GM18498 (cell line): ENCODE data around the gene USP10.
"Not testable (repeated sequence)": the region's sequence is repeated elsewhere in the genome, so short reads cannot be mapped to it uniquely, and the experiment has no call there.

Experiments
- ATAC-seq: cut with Tn5 transposase; IDR thresholded peaks from one replicate; pipeline ENCODE4 v1.9.1; 2021; ENCODE audit warnings: mild to moderate bottlenecking, moderate library complexity; ENCODE audit not compliant: unreplicated experiment

Gene USP10

GRCh38 chr16:84724606-84725309 is 25.0 kb downstream of the USP10 start:
- no peak for ATAC-seq

- ATAC-seq, result no peak
Measured at GRCh38 chr16:84725481-84726078, 25.8 kb downstream of the USP10 start.

- peak; percentile 2 for ATAC-seq
Measured at GRCh38 chr16:84726079-84726668, 26.4 kb downstream of the USP10 start.

GRCh38 chr16:84726669-84727467 is 27.1 kb downstream of the USP10 start:
- peak; percentile 41 for ATAC-seq

GRCh38 chr16:84728853-84729424 is 29.1 kb downstream of the USP10 start:
- no peak for ATAC-seq

- no peak for ATAC-seq
Measured at GRCh38 chr16:84729716-84730320, 30.0 kb downstream of the USP10 start.

- no peak for ATAC-seq
Measured at GRCh38 chr16:84730406-84731106, 30.8 kb downstream of the USP10 start.

GRCh38 chr16:84732332-84732673 is 32.5 kb downstream of the USP10 start:
- ATAC-seq, result not testable (repeated sequence)

GRCh38 chr16:84732674-84733352 is 33.0 kb downstream of the USP10 start:
- ATAC-seq, result no peak

- ATAC-seq, result no peak
Measured at GRCh38 chr16:84735849-84736586, 36.2 kb downstream of the USP10 start.

GRCh38 chr16:84737192-84738011 is 37.6 kb downstream of the USP10 start:
- ATAC-seq, result no peak

- ATAC-seq, result peak; percentile 72
Measured at GRCh38 chr16:84738255-84739038, 38.6 kb downstream of the USP10 start.

- no peak for ATAC-seq
Measured at GRCh38 chr16:84739349-84740124, 39.7 kb downstream of the USP10 start.

GRCh38 chr16:84740596-84741116 is 40.9 kb downstream of the USP10 start:
- no peak for ATAC-seq

GRCh38 chr16:84741340-84741830 is 41.6 kb downstream of the USP10 start:
- ATAC-seq, result no peak

- ATAC-seq, result no peak
Measured at GRCh38 chr16:84742641-84743092, 42.9 kb downstream of the USP10 start.
